Measurements from ENCODE around the gene PIK3R1. TPM values are rescaled to one million over a fixed set of nuclear protein-coding genes. Genes with fewer than 3 reads are reported as not detected.

Gene PIK3R1
- total RNA-seq, 1 donor from 2014 or later = 58.7 TPM

DNA sequence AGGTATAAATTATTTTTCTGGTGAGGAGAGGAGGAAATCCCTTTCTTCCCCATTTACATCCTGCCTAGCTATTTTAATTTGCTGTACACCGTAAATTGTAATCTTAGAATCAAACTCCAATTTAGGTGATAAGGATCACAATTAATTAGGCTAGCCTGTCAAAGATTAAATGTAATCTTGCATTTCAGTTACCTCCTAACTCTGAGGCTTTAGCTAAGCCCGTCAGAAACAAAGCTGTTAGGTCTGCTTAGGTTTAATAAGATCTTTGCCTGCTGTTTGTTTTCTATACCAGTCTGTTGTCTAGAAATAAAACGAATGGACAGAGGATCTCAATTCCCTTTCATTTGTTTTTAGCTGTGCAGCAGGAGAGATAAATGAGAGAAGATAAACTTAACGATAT lies 51.5 kb downstream of the PIK3R1 start:
- intact Hi-C loops (cut with micrococcal nuclease) = no loop called here

DNA sequence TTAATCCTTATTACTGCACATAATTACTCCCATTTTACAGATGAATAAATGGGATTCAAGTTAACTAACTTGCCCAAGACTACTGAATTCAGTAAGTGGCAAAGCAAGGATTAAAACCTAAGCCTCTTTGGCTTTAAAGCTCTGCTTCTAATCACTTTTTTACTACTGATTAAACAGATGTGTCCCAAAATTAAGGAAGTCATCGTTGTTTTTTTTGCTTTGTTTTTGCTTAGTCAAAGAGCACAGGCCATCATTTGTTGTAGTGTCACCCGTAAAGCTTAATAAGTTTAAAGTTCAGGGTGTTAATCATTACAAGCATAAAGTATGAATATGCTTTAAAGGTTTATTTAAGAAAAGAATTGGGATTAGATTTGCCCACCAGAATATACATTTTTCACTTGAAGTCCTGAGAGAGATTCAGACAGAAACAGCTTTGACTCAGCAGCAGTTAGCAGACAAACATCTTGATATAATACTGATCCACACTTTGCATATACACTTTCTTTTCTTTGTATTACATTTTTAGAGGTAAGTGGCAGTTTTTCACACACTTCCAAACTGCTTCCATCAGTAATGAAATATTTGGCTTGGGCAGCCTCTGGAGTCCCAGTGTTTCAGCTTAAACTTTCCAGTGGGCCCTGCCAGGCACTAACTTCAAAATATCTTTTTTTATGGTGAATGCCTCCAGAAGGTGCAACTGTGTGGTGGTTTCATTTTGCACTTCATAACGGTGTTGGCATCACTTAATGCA lies 52.7 kb downstream of the PIK3R1 start:
- intact Hi-C loops (cut with micrococcal nuclease) = no loop called here

DNA sequence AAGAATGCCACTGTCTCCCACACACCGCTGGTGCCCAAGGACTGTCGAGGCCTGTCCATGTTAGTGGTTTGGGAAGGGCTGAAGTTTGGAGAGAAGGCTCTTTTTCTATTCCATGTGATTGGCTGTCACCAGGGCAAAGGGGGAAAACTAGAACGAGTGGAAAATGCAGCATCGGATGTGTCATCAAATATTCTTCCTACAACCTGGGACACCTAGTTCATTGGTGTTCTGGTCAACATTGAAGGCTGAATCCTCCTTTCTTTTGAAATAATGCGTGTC lies 53.2 kb downstream of the PIK3R1 start:
- intact Hi-C loops (cut with micrococcal nuclease) = no loop called here

DNA sequence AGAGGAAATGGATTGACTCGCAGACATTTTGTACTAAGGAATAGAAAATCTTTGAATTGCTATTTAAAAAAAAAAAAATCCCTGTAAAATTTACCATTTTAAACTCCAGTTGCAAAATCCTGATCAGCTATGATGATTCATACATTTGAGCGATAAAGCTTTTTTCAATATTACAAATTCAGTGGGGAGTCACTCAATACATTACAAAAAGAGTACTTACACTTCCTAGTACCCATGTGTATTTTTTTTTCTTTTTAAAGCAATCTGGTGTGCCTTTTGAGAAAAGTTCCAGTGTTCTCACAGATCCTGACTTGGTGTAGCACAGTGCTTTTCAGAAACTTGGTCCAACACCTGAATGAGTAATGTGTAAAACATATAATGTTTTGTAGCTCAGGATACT lies 54.3 kb downstream of the PIK3R1 start:
- intact Hi-C loops (cut with micrococcal nuclease) = no loop called here

DNA sequence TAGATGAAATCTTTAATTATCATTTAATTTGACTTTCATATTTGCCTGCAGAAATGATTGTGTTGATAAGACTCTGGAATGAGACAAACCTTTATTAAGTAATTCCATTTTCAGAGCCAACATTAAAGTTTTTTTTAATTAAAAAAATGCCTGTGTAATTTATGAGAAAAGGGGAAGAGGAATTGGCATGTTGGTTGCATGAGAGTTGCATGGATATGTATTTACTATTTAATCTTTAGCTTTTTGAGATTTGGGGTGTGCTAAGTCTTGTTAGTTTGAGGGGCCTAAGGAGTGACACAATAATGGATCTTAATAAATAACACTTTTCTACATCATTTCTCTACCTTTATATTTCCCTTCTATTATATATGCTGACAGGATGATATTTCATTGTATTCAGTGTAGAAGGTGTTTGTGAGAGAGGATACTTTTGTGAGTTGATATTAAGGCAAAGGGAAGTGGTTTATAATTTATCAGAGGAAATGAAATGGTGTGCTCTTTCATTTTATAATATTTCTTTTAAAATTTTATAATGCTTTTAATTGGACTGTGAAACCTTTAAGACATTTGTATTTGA lies 54.9 kb downstream of the PIK3R1 start:
- intact Hi-C loops (cut with micrococcal nuclease) = no loop called here

DNA sequence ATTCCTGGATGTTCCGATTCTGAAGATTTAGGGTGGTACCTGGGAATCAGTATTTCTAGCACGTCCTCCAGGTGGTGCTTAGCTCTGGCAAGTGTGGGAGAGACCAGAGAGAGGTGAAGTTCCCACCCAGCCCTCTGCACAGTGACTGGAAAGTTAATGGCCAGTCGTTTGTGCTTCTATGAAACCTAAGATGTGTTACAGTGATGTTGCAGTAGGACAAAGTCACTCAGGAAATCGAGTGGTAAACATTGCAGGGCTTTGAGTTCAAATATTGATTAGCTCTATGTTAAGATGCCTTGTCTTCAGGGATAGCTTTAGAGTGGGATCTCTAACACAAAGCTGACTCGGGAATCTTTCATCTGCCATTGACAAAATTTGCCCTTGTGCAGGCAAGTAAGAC lies 55.6 kb downstream of the PIK3R1 start:
- intact Hi-C loops (cut with micrococcal nuclease) = no loop called here

DNA sequence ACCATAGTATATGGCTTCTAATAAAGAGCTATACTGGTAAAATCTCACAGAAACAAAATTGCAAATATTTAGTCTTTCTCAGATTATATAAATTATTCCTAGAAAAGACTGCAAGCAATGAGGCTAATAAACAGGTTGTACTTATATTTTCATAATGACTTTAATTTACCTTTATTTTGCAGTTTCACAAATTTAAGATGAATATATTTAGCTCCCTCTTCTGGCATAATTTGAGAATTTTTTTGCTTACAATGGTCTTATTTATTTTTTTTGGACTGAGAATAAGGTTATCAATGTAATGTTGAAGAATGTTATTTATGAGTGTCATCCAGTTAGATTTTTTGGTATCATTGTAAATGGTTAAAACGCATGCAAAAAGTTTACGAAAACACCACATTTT lies 56.7 kb downstream of the PIK3R1 start:
- intact Hi-C loops (cut with micrococcal nuclease) = loop anchor here (1.0 kb wide), 2 partner anchors 8 to 1026 kb away; no protein-coding TSS in a partner anchor

DNA sequence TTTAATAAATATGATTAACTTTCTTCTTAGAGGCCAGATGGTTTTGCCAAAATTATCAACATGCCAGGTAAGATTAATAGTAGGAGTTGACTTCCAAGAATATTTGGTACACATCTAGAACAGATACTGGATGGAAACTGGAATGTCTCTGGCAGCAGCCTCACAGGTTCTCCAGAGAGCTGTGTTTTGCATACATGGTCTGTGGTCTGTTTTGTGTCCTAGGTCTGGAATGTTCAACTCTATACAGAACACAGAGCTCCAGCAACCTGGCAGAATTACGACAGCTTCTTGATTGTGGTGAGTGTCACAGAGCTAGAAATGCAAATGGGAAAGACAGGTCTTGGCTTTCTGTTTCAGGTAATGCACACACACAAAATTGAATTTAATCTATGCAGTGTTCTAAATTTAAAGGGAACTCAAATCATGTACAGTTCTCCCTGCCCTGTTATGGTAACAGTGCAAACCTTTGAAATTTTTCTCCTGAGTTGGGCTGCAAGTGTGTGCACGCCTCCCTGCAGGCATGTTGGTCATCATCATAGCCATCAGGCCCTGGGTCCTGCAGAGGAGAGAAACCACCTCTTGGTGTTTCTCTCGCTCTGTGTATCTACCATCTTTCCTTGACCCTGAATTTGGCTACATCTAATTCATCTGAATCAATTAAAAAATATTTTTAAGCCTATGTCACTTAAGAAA lies 58.3 kb downstream of the PIK3R1 start:
- intact Hi-C loops (cut with micrococcal nuclease) = loop anchor here (2.0 kb wide), 2 partner anchors 15 to 35 kb away; no protein-coding TSS in a partner anchor

DNA sequence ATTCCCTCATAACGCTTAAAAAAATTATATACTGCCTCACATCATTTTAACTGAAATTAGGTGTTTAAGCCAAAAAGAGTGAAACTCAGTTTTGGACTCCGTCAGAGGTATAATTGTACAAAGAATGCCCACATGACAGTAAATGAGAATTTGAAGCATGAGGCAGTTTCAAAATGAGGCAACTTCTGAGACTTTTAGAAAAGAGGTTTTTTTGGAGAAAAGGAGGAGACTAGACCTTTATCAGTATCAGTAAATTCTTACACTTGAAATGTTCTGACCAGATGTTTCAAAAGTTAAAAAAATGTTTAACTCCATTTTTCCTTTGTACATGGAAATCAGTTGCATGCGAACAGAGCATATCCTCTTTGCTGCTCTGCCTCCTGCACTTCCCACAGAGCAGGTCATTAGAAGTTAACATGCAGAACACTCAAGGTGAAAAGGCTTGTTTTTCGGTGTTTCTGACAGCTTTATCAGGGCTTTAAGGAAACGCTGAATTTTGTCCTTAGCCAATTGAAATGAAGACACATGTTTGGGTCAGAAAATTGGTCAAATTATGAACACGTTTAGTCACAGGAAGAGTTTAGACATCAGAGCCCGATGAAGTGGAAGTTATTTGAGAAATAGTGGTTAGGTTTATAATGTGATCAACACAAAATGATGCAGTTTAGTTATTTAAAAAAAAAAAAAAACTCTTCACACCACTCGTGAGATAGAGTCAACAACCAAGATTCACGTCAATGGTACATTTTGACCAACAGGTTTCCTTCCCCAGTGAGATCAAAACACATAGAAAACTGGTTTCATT lies 59.5 kb downstream of the PIK3R1 start:
- intact Hi-C loops (cut with micrococcal nuclease) = loop anchor here (2.0 kb wide), 2 partner anchors 14 to 36 kb away; no protein-coding TSS in a partner anchor

DNA sequence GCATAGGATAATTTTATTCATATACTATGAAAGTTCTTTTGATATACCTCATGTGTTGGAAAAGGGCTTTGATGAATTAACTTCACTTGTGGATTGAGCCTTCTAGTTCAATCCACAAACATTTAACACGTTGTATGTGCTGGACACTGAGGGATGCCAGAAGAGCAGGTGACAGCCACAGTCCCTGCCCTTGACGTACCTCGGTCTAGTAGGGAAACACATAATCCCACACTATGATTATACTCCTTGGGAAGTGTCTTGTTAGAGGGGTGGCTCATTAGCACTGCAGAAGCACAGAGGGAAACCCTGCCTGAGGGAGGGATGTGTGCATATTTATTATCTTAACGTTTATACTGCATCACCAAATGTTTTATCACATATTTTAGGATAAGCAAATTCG lies 61.2 kb downstream of the PIK3R1 start:
- intact Hi-C loops (cut with micrococcal nuclease) = no loop called here

DNA sequence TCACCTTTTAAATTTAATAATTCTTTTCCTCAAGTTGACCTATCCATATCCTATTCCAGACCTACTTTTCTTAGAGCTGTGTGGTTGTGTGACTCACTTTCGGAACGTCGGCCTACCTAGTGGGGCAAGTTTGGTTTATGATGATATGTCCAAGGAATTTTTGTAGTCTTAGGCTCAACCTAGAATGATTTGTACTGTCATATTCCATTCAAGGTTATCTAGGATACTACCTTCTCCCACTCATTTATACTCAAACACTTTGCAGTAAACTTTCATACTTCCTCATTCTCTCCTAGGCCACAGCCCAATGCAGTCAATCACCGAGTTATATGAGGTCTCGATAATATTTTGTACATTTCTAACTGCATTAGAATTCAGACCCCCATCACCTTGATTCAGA lies 61.9 kb downstream of the PIK3R1 start:
- intact Hi-C loops (cut with micrococcal nuclease) = no loop called here

DNA sequence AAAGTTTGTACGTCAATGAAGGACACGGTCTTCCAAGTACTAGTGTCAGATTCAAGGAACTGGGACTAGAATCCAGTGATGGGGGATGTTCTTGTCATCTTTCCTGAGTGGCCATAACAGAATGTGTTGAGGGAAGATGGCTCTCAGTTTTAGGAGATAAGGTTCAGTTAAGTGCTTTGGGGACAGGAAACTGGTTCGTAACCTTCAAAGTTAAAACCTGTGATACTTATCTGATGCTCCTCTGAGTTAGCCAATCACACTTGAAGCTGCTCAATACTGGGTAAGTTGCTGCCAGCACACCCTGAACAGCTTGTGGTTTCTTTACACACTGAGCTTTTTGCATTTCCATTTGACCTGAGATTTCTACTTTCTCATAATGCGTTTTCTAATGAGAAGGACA lies 64.4 kb downstream of the PIK3R1 start:
- intact Hi-C loops (cut with micrococcal nuclease) = loop anchor here (1.0 to 10.0 kb wide), 9 partner anchors 8 to 1114 kb away; no protein-coding TSS in a partner anchor

DNA sequence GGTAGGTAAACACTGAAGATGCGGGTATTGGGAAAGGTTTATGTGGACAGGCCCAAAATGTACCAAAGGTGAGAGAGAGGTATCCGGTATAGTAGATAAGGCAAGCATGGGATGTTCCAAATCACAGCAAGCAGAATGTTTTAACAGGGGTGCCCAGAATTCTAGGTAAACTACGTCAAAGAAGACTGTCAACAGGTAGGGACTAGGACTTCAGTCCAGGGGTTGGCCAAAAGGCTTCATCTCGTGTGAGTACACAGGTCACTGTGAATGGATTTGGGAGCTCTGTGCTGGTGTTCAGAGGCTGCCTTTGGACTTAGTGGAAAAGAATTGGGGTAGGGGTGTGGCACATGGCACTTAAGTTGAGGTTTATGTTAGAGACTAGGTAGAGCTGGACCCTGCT lies 66.4 kb downstream of the PIK3R1 start:
- intact Hi-C loops (cut with micrococcal nuclease) = loop anchor here (10.0 kb wide), 1 partner anchor 463 kb away; no protein-coding TSS in a partner anchor

DNA sequence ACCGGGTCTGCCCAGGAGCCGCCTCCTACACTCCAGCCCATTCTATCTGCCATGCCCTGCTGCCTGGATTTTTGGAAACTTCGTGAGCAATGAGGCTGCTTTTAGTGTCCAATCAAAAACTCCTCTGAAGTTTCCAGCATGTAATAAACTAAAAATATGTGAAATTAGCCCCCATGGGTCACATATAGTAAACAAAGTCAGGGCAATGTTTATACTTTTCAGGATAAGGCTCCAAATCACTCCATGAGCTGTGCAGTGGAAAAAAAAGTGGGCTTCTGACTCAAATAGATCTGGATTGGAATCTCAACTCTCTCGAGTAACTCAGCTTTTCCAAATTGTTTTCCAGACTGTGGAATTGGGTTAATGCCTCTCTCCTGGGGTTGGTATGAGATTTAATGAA lies 68.2 kb downstream of the PIK3R1 start:
- intact Hi-C loops (cut with micrococcal nuclease) = loop anchor here (10.0 kb wide), 1 partner anchor 461 kb away; no protein-coding TSS in a partner anchor

DNA sequence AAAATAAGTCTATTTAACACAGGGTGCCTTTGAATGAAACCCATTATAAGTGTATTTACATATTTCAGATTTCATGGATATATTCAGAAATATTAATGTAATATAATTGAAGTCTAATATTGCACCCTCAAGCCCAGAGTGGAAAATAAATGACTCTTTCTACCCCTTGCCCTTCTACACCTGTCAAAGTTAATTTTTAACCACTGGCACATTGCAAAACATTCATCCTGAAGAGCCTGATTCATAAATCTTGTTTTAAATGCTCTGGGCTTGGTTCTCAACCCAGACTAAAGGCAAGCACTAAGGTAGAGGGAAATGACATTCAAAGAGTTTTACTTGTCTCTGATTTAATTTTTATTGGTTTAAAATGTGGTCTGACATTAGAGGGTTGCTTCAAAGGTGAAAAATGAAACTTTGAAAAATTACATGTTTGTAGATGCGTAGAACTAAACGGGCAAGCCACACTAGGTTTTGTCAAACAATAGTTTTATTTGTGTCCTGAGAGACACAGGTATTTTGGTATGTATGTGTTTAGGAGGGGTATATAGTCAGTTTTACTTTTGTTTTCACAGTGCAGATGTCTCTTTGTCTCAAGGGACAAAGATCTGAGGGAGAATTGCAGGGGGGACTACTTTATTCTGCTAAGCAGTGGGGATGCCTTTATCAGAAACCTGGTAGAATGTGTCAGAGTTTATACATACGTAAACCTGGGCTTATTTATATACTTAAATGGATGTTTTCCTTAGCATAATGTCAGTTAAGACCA lies 69.7 kb downstream of the PIK3R1 start:
- intact Hi-C loops (cut with micrococcal nuclease) = loop anchor here (5.0 to 10.0 kb wide), 2 partner anchors 460 to 677 kb away; no protein-coding TSS in a partner anchor

DNA sequence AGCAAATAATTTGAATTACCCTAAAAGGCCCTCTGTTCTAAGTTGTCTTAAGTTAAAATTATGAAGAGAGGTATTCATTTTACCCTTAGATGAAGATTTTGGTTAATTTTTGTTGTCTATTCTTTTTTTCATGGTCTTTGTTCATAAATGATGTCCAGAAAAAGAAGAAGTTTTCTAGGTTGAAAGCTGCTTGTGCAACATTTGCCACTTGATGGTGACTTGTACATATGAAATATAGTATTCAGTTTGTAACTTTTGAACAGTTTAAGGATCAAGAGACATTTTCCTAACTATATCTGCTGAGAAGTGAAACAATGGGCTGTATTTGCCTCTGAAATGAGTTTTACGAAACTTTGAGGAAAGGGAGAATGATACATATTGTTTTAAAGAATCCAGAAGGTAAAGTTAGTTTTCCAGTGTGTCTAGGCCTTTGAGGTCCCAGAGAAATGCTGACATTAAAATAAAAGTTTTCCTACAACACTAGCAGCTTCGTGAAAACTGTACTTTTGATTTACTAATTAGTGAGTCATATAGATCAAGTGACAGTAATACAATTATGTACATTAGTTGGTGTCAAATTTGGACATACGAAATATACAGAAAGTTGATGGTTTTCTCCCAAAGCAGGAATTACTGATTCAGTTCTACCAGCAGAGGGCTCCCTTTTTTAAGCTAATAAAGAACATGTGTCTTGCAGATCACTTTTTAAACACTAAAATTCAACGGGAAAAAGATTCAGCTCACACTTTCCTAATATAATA lies 70.5 kb downstream of the PIK3R1 start:
- intact Hi-C loops (cut with micrococcal nuclease) = loop anchor here (1.0 to 10.0 kb wide), 9 partner anchors 139 to 721 kb away; no protein-coding TSS in a partner anchor

DNA sequence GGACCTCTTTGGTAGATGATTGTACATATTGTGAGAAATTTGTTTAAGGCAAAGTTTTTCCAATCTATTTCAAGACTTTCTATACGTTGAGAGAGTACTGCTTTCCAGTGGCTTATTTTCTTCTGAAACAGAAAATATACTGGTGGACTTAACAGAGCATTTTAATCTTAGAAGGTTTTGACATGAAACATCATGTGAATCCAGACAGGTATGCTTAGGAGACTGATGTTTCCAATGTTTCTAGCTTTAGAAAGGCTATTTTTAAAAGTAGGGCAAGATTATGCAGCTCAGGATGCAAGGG lies 71.0 kb downstream of the PIK3R1 start:
- intact Hi-C loops (cut with micrococcal nuclease) = loop anchor here (1.0 to 10.0 kb wide), 9 partner anchors 139 to 721 kb away; no protein-coding TSS in a partner anchor

DNA sequence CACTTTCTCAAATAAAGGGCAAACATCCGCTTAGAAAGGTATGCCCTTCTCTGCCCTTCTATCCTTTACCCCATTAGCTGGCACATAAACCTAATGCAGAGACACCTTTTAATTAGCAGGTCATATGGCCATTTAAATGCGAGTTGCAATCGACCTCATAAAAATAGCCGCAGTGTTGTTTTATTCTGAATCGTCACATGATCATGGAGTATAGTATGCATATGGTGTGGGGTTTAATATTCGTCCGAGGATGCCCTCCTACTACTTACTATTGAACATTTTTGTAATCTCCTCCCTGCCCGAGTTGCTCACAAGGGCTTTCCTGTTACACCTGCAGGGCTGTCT lies 72.0 kb downstream of the PIK3R1 start:
- intact Hi-C loops (cut with micrococcal nuclease) = loop anchor here (5.0 to 10.0 kb wide), 2 partner anchors 457 to 675 kb away; no protein-coding TSS in a partner anchor

DNA sequence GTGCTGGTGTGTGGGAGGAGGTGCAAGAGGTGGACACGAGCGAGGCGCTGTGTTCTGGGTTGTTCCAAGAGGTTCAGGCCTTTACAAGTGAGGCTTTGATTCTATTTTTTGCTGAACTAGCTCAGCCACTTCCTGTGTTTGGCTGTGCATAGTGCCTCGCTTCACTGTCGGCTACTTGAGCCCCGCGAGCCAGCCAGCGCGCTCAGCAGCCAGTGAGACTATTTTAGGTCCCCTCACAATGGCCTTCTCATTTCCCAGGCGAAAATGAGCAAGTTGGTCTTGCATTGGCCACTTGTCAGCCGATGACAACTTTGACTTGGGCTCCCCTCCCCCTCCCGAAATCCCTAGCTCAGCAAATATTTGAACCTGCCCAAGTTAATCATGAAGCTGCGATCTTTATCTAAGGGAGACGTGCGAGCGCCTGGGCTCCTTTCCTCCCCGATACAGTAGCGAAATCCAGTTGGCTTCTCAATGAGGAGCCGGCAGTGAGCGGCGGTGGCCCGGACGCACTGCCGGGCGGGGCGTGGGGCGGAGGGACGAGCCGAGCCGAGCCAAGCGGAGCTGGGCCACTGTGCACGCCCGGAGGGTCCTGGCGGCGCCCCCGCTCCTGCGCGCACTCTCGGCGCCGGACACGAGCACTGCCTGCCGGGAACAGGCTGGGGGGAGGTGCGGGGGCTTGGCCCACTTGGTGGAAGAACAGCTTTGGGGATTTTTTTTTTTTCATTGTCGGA lies 72.6 kb downstream of the PIK3R1 start:
- intact Hi-C loops (cut with micrococcal nuclease) = loop anchor here (1.0 to 10.0 kb wide), 7 partner anchors 8 to 674 kb away; partner anchors contain the start of gene PIK3R1

All from T-helper 1 cell treated with Interleukin-12 subunit alpha and Interleukin-12 subunit beta and Interleukin-4 antibody, amounts not matched to agents 30 ng/mL and 1 ng/mL, for 36 hours (primary cell).